CD8-positive, alpha-beta memory T cell (primary cell): ENCODE data around the gene GCN1. TPM values are rescaled to one million over a fixed set of nuclear protein-coding genes. Genes with fewer than 3 reads are reported as not detected.

Source experiments
- CTCF ChIA-PET: fragments of 350-600 bp; sonication (Branson Sonifier 250); formaldehyde crosslinking; loops from one replicate; lab custom pipeline; 2021; ENCODE audit warnings: antibody characterized with exemption; lab: Charles Lee
- POLR2A ChIA-PET: fragments of 350-600 bp; sonication (Branson Sonifier 250); formaldehyde crosslinking; loops from one replicate; lab custom pipeline; 2021; ENCODE audit warnings: antibody characterized with exemption; lab: Charles Lee
- DNase-seq, 5 donors: peaks; one replicate each; pipeline versions ENCODE4 v3.0.0 to v3.0.0-alpha.2; 2020 to 2022; ENCODE audit warnings: mixed read lengths in 1 of 5
- H3K27ac ChIP-seq: one replicate; pipeline ENCODE4 v1.7.0; 2013; ENCODE audit warnings: low read depth, mild to moderate bottlenecking, low read length, moderate library complexity
- H3K27me3 ChIP-seq: 2 replicates; pipeline ENCODE4 v1.7.0; 2013; ENCODE audit warnings: low read length, mild to moderate bottlenecking; ENCODE audit not compliant: insufficient read depth, poor library complexity, severe bottlenecking
- H3K36me3 ChIP-seq: 2 replicates; pipeline ENCODE4 v1.7.0; 2013; ENCODE audit warnings: mild to moderate bottlenecking, low read length, moderate library complexity; ENCODE audit not compliant: insufficient read depth
- H3K4me1 ChIP-seq: 2 replicates; pipeline ENCODE4 v1.7.0; 2013; ENCODE audit warnings: mild to moderate bottlenecking, low read length, moderate library complexity; ENCODE audit not compliant: insufficient read depth
- H3K4me3 ChIP-seq: 2 replicates; pipeline ENCODE4 v1.7.0; 2013; ENCODE audit warnings: mild to moderate bottlenecking, low read length
- H3K9me3 ChIP-seq: 2 replicates; pipeline ENCODE4 v1.7.0; 2013; ENCODE audit warnings: mild to moderate bottlenecking, low read length
- H3K27ac Mint-ChIP-seq, 8 donors: one replicate each; pipeline ENCODE4 v1.8.0; 2020 to 2021; ENCODE audit warnings: mixed read lengths in 8 of 8, mild to moderate bottlenecking in 6 of 8, inconsistent platforms in 3 of 8, moderate library complexity in 3 of 8
- H3K27me3 Mint-ChIP-seq, 2 donors: one replicate each; pipeline ENCODE4 v1.8.0; 2020 to 2021; ENCODE audit warnings: mixed read lengths in 2 of 2, mild to moderate bottlenecking in 1 of 2, moderate library complexity in 1 of 2
- H3K36me3 Mint-ChIP-seq, 3 donors: one replicate each; pipeline ENCODE4 v1.8.0; 2020 to 2021; ENCODE audit warnings: mixed read lengths in 3 of 3, inconsistent platforms in 1 of 3, mild to moderate bottlenecking in 1 of 3
- H3K4me1 Mint-ChIP-seq, 3 donors: one replicate each; pipeline ENCODE4 v1.8.0; 2020 to 2021; ENCODE audit warnings: mixed read lengths in 3 of 3, inconsistent platforms in 1 of 3, mild to moderate bottlenecking in 1 of 3
- H3K4me3 Mint-ChIP-seq, 7 donors: one replicate each; pipeline ENCODE4 v1.8.0; 2020 to 2021; ENCODE audit warnings: mixed read lengths in 7 of 7, mild to moderate bottlenecking in 6 of 7, moderate library complexity in 4 of 7, inconsistent platforms in 2 of 7
- H3K9me3 Mint-ChIP-seq, 5 donors: one replicate each; pipeline ENCODE4 v1.8.0; 2020 to 2022; ENCODE audit warnings: mixed read lengths in 5 of 5, mild to moderate bottlenecking in 3 of 5, moderate library complexity in 2 of 5, inconsistent platforms in 1 of 5
- polyA plus RNA-seq: library from polyadenylated mRNA; unstranded; fragments of 300-500 nt; fragmentation: Illumina TruSeq; gene quantifications from one replicate; pipeline ENCODE4 v1.2.3, GENCODE V29; 2021
- total RNA-seq, 2 experiments: library from RNA; stranded (reverse); gene quantifications; one replicate each; pipeline ENCODE4 v1.2.3, GENCODE V29; 2021

Gene GCN1
- total and polyA plus RNA-seq, 3 experiments from 2014 or later: 30.0 to 157 (median 150) TPM

GRCh38 chr12:120132863-120133385 lies 61.6 kb downstream of the GCN1 start:
- H3K27ac Mint-ChIP-seq: no peak overlapping the region
- Histone ChIP-seq H3K9me3 (no peaks in the 10 kb centered on the region), H3K4me1 (no peaks in the 10 kb centered on the region), H3K27ac (no peak overlapping the region), H3K4me3 (no peak overlapping the region), H3K36me3 (peaks cover 80% of the 10 kb centered on the region), H3K27me3 (no peaks in the 10 kb centered on the region)
- no peaks in the 10 kb centered on the region for H3K4me1 Mint-ChIP-seq
- CTCF ChIA-PET: interaction anchor here (1.5 kb wide), 1 partner anchor 9 kb away, joined by 3 read pairs; no protein-coding TSS in a partner anchor
- H3K9me3 Mint-ChIP-seq: no peaks in the 10 kb centered on the region
- H3K27me3 Mint-ChIP-seq: no peaks in the 10 kb centered on the region
- peaks cover 0 to 93% (median 12%) of the 10 kb centered on the region in 3 donors for H3K36me3 Mint-ChIP-seq
- POLR2A ChIA-PET: no interaction called here
- no peak overlapping the region for H3K4me3 Mint-ChIP-seq
- DNase-seq: no peak

DNA sequence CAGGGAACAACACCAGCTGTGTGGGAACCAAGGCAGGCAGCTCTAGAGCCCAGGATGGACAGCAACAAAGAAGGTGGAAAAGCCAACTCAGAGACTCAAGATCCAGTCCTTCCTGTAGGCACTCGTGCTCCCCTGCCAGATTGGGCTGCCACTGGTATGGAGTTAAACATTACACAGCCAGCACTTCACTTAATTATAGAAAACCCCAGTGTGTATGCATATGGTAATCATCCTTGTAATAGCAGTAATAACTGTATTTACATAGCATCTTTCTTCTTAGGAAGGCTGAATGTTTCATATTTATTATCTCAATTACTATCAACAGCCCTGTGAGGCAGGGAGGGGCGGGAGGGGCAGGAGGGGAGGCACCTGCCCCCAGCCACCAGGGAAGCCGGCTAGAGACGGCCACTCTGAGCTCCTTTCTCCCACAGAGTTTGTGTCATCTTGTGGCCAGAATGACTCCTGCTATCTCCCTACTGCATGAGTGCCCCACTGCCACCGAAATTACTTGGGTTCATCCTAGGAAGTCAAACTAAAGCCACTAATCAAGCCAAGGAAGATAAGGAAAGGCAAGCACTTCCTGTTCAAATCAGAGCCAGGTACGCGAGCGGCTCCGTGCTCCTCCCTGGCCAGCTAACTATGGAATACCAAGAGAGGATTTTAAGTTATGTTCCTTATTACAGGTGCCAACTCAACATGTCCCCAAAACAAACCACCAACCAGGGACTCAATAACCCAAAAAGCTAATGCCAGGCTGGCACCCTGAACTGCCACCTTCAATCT lies 62.3 kb downstream of the GCN1 start:
- ChIA-PET CTCF (interaction anchor here (1.5 kb wide), 1 partner anchor 10 kb away, joined by 3 read pairs; no protein-coding TSS in a partner anchor), POLR2A (no interaction called here)
- no peak overlapping the region for H3K4me3 ChIP-seq
- H3K4me1 Mint-ChIP-seq: no peaks in the 10 kb centered on the region
- no peaks in the 10 kb centered on the region for H3K9me3 ChIP-seq
- peak overlapping the region in 2 of 8 donors; percentile 10 to 14 for H3K27ac Mint-ChIP-seq
- no peak overlapping the region for H3K4me3 Mint-ChIP-seq
- no peak overlapping the region for H3K27ac ChIP-seq
- H3K36me3 ChIP-seq: peaks cover 80% of the 10 kb centered on the region
- H3K4me1 ChIP-seq: no peaks in the 10 kb centered on the region
- H3K27me3 Mint-ChIP-seq: no peaks in the 10 kb centered on the region
- H3K36me3 Mint-ChIP-seq: peaks cover 0 to 93% (median 12%) of the 10 kb centered on the region in 3 donors
- H3K9me3 Mint-ChIP-seq: no peaks in the 10 kb centered on the region
- DNase-seq: no peak
- H3K27me3 ChIP-seq: no peaks in the 10 kb centered on the region

DNA sequence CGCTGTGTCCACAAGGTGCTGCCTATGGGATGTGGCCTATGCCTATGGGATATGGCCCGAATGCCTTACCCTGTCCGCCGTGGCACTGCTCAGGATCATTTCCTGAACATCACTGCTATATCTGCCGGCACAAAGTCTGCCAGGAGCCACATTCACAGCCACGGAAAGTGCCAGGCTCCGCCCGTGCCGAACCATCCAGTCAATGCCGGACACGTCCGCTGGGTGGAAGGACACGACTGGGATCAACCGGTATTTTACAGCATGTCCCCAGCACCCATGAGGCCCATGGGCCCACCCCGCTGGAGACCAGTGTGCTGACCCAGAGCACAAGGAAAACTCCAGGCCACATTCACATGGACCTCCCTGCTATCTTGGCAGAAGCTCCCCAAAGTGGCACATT lies 63.4 kb downstream of the GCN1 start:
- Mint-ChIP-seq H3K27ac (no peak overlapping the region), H3K36me3 (peaks cover 6 to 90% (median 12%) of the 10 kb centered on the region in 3 donors), H3K27me3 (no peaks in the 10 kb centered on the region), H3K4me3 (no peak overlapping the region), H3K4me1 (peaks cover 0 to 5% (median 0%) of the 10 kb centered on the region in 3 donors), H3K9me3 (no peaks in the 10 kb centered on the region)
- no peak overlapping the region for H3K4me3 ChIP-seq
- no peaks in the 10 kb centered on the region for H3K9me3 ChIP-seq
- no peaks in the 10 kb centered on the region for H3K27me3 ChIP-seq
- no peak for DNase-seq
- ChIA-PET POLR2A (no interaction called here), CTCF (no interaction called here)
- H3K4me1 ChIP-seq: no peaks in the 10 kb centered on the region
- no peak overlapping the region for H3K27ac ChIP-seq
- H3K36me3 ChIP-seq: peaks cover 74% of the 10 kb centered on the region

DNA sequence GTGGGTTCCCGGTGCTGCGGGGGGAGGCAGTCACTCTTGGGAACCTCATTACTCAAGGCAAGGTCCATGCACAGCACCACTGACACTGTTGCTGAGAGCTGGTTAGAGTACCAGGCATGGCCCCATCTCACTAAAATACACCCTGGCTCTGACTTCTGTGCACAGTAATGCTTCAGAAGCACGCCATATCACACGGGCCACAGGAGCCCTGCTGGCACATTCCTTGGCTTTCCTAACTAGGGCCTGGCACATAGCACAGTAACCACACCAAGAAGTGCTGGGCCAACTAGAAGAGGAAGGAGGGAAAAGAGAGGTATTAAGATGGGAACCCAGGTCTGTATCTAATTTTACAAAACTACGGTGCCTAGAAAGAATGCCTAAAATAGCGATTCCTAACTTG lies 64.5 kb downstream of the GCN1 start:
- Histone ChIP-seq H3K36me3 (peaks cover 74% of the 10 kb centered on the region), H3K27me3 (no peaks in the 10 kb centered on the region), H3K4me3 (no peak overlapping the region), H3K27ac (no peak overlapping the region), H3K9me3 (no peaks in the 10 kb centered on the region), H3K4me1 (no peaks in the 10 kb centered on the region)
- H3K9me3 Mint-ChIP-seq: no peaks in the 10 kb centered on the region
- no peak overlapping the region for H3K27ac Mint-ChIP-seq
- peaks cover 6 to 83% (median 12%) of the 10 kb centered on the region in 3 donors for H3K36me3 Mint-ChIP-seq
- no peaks in the 10 kb centered on the region for H3K27me3 Mint-ChIP-seq
- H3K4me1 Mint-ChIP-seq: peaks cover 0 to 5% (median 0%) of the 10 kb centered on the region in 3 donors
- DNase-seq: no peak
- ChIA-PET POLR2A (no interaction called here), CTCF (no interaction called here)
- H3K4me3 Mint-ChIP-seq: no peak overlapping the region

DNA sequence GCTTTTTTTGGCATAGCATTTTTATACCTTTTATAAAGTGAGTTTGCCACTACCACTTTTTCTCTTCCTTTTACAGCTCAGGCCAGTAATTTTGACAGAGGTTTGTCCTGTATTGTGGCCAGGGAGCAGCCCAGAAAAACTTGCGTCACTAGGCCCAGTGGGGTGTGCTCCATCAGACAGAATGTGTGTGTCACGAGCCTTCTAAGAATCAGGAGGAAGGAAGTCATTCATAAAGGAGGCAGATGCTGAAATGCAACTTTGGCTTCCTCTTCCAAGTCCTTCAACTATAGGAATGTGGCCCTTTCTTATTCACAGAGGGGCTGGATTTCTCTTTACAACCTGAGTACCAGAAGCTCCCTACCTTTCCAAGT lies 67.9 kb downstream of the GCN1 start:
- POLR2A ChIA-PET: no interaction called here
- H3K4me1 ChIP-seq: peaks cover 20% of the 10 kb centered on the region
- DNase-seq: no peak
- no peak overlapping the region for H3K4me3 ChIP-seq
- H3K36me3 ChIP-seq: peaks cover 44% of the 10 kb centered on the region
- no peaks in the 10 kb centered on the region for H3K27me3 ChIP-seq
- Mint-ChIP-seq H3K27me3 (no peaks in the 10 kb centered on the region), H3K4me3 (peak overlapping the region in 1 of 7 donors; percentile 43), H3K36me3 (peaks cover 6 to 49% (median 10%) of the 10 kb centered on the region in 3 donors), H3K27ac (peak overlapping the region in 7 of 8 donors; percentile 32 to 83 (median 69)), H3K9me3 (no peaks in the 10 kb centered on the region), H3K4me1 (peaks cover 17 to 27% (median 22%) of the 10 kb centered on the region in 3 donors)
- CTCF ChIA-PET: interaction anchor here (0.9 kb wide), 1 partner anchor 39 kb away, joined by 3 read pairs; no protein-coding TSS in a partner anchor
- H3K27ac ChIP-seq: no peak overlapping the region
- H3K9me3 ChIP-seq: no peaks in the 10 kb centered on the region

DNA sequence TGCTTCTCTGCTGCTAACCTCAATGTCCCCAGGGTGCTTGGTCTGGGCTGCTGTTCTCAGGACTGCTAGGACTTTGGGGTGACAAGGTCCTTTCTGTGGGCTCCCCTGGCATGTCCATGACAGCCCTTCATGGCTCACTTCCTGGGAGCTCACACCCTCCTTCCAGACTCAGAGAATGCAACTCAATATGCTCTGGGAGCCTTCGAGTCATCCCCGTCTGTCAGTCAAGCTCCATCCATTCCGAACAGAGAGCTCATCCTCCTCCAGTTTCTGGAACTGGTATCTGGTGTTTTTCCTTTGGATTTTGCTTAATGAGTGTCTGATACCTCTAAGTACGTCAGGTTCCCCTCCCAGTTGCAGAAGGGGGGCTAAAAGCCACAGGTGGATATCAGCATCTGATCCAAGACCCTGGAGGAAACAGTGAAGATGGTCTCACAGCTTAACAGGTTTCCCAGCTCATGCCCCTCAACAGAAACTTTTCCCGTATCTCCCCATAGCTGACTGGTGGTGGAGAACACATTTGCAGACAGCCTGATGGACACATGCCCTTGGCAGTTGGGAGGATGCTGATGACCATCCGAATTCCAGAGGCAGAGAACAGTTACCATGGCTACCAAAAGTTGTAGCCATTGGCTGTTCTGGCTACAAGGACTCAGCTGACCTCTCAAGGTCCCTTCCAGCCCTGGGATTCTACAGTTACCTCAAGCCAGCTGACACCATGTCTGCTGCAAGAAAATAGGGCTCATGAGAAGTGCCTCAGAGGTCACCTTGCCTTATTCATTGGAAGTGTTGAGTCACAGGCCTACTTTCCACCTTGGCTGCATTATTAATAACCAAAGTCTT lies 68.5 kb downstream of the GCN1 start:
- H3K4me1 Mint-ChIP-seq: peaks cover 23 to 33% (median 28%) of the 10 kb centered on the region in 3 donors
- Histone ChIP-seq H3K4me1 (peaks cover 26% of the 10 kb centered on the region), H3K9me3 (no peaks in the 10 kb centered on the region), H3K27me3 (no peaks in the 10 kb centered on the region), H3K36me3 (peaks cover 38% of the 10 kb centered on the region), H3K4me3 (no peak overlapping the region), H3K27ac (no peak overlapping the region)
- H3K27me3 Mint-ChIP-seq: no peaks in the 10 kb centered on the region
- DNase-seq: no peak
- POLR2A ChIA-PET: no interaction called here
- no peaks in the 10 kb centered on the region for H3K9me3 Mint-ChIP-seq
- H3K4me3 Mint-ChIP-seq: peak overlapping the region in 2 of 7 donors; percentile 43 to 61
- peaks cover 6 to 43% (median 6%) of the 10 kb centered on the region in 3 donors for H3K36me3 Mint-ChIP-seq
- H3K27ac Mint-ChIP-seq: peak overlapping the region in 4 of 8 donors; percentile 12 to 83 (median 73)
- CTCF ChIA-PET: interaction anchor here (0.8 to 1.0 kb wide), 2 partner anchors 10 to 136 kb away, joined by 3 read pairs; no protein-coding TSS in a partner anchor

- Mint-ChIP-seq H3K27ac (peak overlapping the region in 5 of 8 donors; percentile 0 to 71 (median 17)), H3K4me1 (peaks cover 29 to 41% (median 35%) of the 10 kb centered on the region in 3 donors), H3K4me3 (peak overlapping the region in 1 of 7 donors; percentile 59), H3K9me3 (no peaks in the 10 kb centered on the region), H3K27me3 (no peaks in the 10 kb centered on the region), H3K36me3 (peaks cover 6 to 34% (median 6%) of the 10 kb centered on the region in 3 donors)
- no peak for DNase-seq
- Histone ChIP-seq H3K4me3 (no peak overlapping the region), H3K4me1 (peaks cover 31% of the 10 kb centered on the region), H3K27ac (no peak overlapping the region), H3K36me3 (peaks cover 29% of the 10 kb centered on the region), H3K27me3 (no peaks in the 10 kb centered on the region), H3K9me3 (no peaks in the 10 kb centered on the region)
- POLR2A ChIA-PET: no interaction called here
- CTCF ChIA-PET: interaction anchor here (1.0 kb wide), 1 partner anchor 9 kb away, joined by 3 read pairs; no protein-coding TSS in a partner anchor
Observed at GRCh38 chr12:120125029-120125428, 69.5 kb downstream of the GCN1 start.
